T-cell (primary cell): Measurements from ENCODE around the gene PRKAG2. TPM values are rescaled to one million over a fixed set of nuclear protein-coding genes. Genes with fewer than 3 reads are reported as not detected.

Experiments
- ATAC-seq, 4 experiments: fragments of 200-7000 bp in 3 of 4; fragments of 150-1000 bp in 1 of 4; cut with Tn5 transposase; replicated peaks in 1 of 4; 1 replicate in 3 of 4; 2 replicates in 1 of 4; pipeline ENCODE4 v1.10.0; 2021; ENCODE audit warnings: moderate library complexity in 3 of 4, mild to moderate bottlenecking in 2 of 4, moderate number of reproducible peaks in 1 of 4
- CTCF ChIA-PET, 2 donors: fragments of 300-600 bp; sonication (Branson Sonifier 250); formaldehyde crosslinking; loops; one replicate each; lab custom pipeline; 2022; ENCODE audit warnings: antibody characterized with exemption in 2 of 2; lab: Charles Lee
- POLR2A ChIA-PET, 2 donors: fragments of 300-600 bp; sonication (Branson Sonifier 250); formaldehyde crosslinking; loops; one replicate each; lab custom pipeline; 2022; ENCODE audit warnings: antibody characterized with exemption in 2 of 2; lab: Charles Lee
- DNase-seq, 35 experiments: peaks; one replicate each; pipeline versions ENCODE4 v3.0.0 to v3.0.0-alpha.2; 2013 to 2023
- H3K27ac ChIP-seq: one replicate; pipeline ENCODE4 v1.5.1; 2013; ENCODE audit warnings: low read length
- H3K27me3 ChIP-seq, 2 experiments: replicated peaks in 1 of 2; 1 replicate in 1 of 2; 2 replicates in 1 of 2; pipeline versions ENCODE4 v1.6.1 to v1.7.0; 2013; ENCODE audit warnings: low read length in 1 of 2, mixed read lengths in 1 of 2; ENCODE audit not compliant: control insufficient read depth in 2 of 2, insufficient read depth in 2 of 2; ENCODE audit errors: extremely low read depth in 1 of 2
- H3K36me3 ChIP-seq, 2 donors: 1 replicate in 1 of 2; 2 replicates in 1 of 2; pipeline versions ENCODE4 v1.6.1 to v1.7.0; 2013; ENCODE audit warnings: low read length in 1 of 2; ENCODE audit not compliant: control insufficient read depth in 2 of 2, insufficient read depth in 1 of 2; ENCODE audit errors: extremely low read depth in 1 of 2
- H3K4me1 ChIP-seq, 2 experiments: 1 replicate in 1 of 2; 2 replicates in 1 of 2; pipeline versions ENCODE4 v1.6.1 to v1.7.0; 2013; ENCODE audit warnings: low read length in 2 of 2, mixed read lengths in 1 of 2; ENCODE audit not compliant: insufficient read depth in 2 of 2, control insufficient read depth in 1 of 2; ENCODE audit errors: extremely low read depth in 1 of 2
- H3K4me3 ChIP-seq, 2 donors: 1 replicate in 1 of 2; 2 replicates in 1 of 2; pipeline versions ENCODE4 v1.5.1 to v1.7.0; 2013; ENCODE audit warnings: mild to moderate bottlenecking in 2 of 2, low read length in 1 of 2, moderate library complexity in 1 of 2; ENCODE audit not compliant: control insufficient read depth in 1 of 2; ENCODE audit errors: extremely low read depth in 1 of 2
- H3K9me3 ChIP-seq: 2 replicates; pipeline ENCODE4 v1.7.0; 2013
- H3K27ac Mint-ChIP-seq, 2 donors: one replicate each; pipeline ENCODE4 v1.8.0; 2020 to 2021; ENCODE audit warnings: mild to moderate bottlenecking in 2 of 2, mixed read lengths in 2 of 2
- H3K27me3 Mint-ChIP-seq, 2 donors: one replicate each; pipeline ENCODE4 v1.8.0; 2021 to 2022; ENCODE audit warnings: mixed read lengths in 2 of 2
- H3K36me3 Mint-ChIP-seq: one replicate; pipeline ENCODE4 v1.8.0; 2021; ENCODE audit warnings: mixed read lengths
- H3K4me1 Mint-ChIP-seq, 3 donors: one replicate each; pipeline ENCODE4 v1.8.0; 2020 to 2022; ENCODE audit warnings: mixed read lengths in 3 of 3, mild to moderate bottlenecking in 1 of 3
- H3K4me3 Mint-ChIP-seq, 3 donors: one replicate each; pipeline ENCODE4 v1.8.0; 2020 to 2022; ENCODE audit warnings: mild to moderate bottlenecking in 3 of 3, mixed read lengths in 3 of 3, moderate library complexity in 3 of 3
- H3K9me3 Mint-ChIP-seq, 3 donors: one replicate each; pipeline ENCODE4 v1.8.0; 2020 to 2022; ENCODE audit warnings: mixed read lengths in 3 of 3
- WGBS: methylation state at CpG from one replicate; pipeline ENCODE4 v1.1.5; 2013; ENCODE audit warnings: missing lambda C conversion rate; ENCODE audit not compliant: insufficient coverage; 5-methylcytosine and 5-hydroxymethylcytosine counted together
- total RNA-seq, 35 experiments: library from RNA in 6 of 35; stranded (reverse) in 6 of 35; fragments of 120-200 nt in 1 of 35; gene quantifications; one replicate each; pipeline versions ENCODE4 v1.2.1 to v1.2.4 and lab custom pipeline; 2013 to 2026

The PRKAG2 gene
- total RNA-seq, 5 donors from 2014 or later (not counting 1 experiment from before 2014, with no cell fraction given): 43.0 to 59.9 (median 49.3) TPM

GRCh38 chr7:151695951-151696541, 180.9 kb downstream of the PRKAG2 start:
- H3K4me1 Mint-ChIP-seq: peaks cover 6 to 21% (median 14%) of the 10 kb centered on the region in 3 donors
- no peaks in the 10 kb centered on the region for H3K27me3 Mint-ChIP-seq
- H3K36me3 ChIP-seq: peaks cover 0 to 2% of the 10 kb centered on the region in 2 donors
- no peak overlapping the region for H3K4me3 ChIP-seq
- peaks cover 0 to 15% of the 10 kb centered on the region in 2 experiments for H3K4me1 ChIP-seq
- WGBS: 93% methylated on average over 23 of the region's 24 CpGs
- H3K4me3 Mint-ChIP-seq: no peak overlapping the region
- DNase-seq (no peak), ATAC-seq (no peak)
- peaks cover under 1% of the 10 kb centered on the region for H3K36me3 Mint-ChIP-seq
- no peaks in the 10 kb centered on the region for H3K9me3 Mint-ChIP-seq
- ChIA-PET POLR2A (no interaction called here), CTCF (no interaction called here)
- H3K9me3 ChIP-seq: no peaks in the 10 kb centered on the region
- H3K27ac Mint-ChIP-seq: peak overlapping the region in 1 of 2 donors; percentile 48
- H3K27ac ChIP-seq: no peak overlapping the region
- H3K27me3 ChIP-seq: no peaks in the 10 kb centered on the region

GRCh38 chr7:151694828-151695580, 181.9 kb downstream of the PRKAG2 start:
- H3K4me1 Mint-ChIP-seq: peaks cover 6 to 21% (median 13%) of the 10 kb centered on the region in 3 donors
- CTCF ChIA-PET: no interaction called here
- H3K27ac Mint-ChIP-seq: no peak overlapping the region
- H3K36me3 Mint-ChIP-seq: peaks cover 4% of the 10 kb centered on the region
- POLR2A ChIA-PET: no interaction called here
- Histone ChIP-seq H3K27ac (no peak overlapping the region), H3K27me3 (no peaks in the 10 kb centered on the region), H3K36me3 (peaks cover 0 to 2% of the 10 kb centered on the region in 2 donors), H3K4me3 (no peak overlapping the region), H3K4me1 (peaks cover 0 to 15% of the 10 kb centered on the region in 2 experiments), H3K9me3 (no peaks in the 10 kb centered on the region)
- peak in 1 of 4 experiments; percentile 19 for ATAC-seq
- H3K9me3 Mint-ChIP-seq: no peaks in the 10 kb centered on the region
- DNase-seq: no peak
- no peak overlapping the region for H3K4me3 Mint-ChIP-seq
- WGBS: 80% methylated on average over 14 of the region's 15 CpGs
- no peaks in the 10 kb centered on the region for H3K27me3 Mint-ChIP-seq

- Mint-ChIP-seq H3K27ac (no peak overlapping the region), H3K4me3 (no peak overlapping the region), H3K9me3 (no peaks in the 10 kb centered on the region), H3K27me3 (no peaks in the 10 kb centered on the region), H3K36me3 (peaks cover 8% of the 10 kb centered on the region), H3K4me1 (peaks cover 6 to 21% (median 7%) of the 10 kb centered on the region in 3 donors)
- ChIA-PET CTCF (no interaction called here), POLR2A (no interaction called here)
- Histone ChIP-seq H3K4me3 (no peak overlapping the region), H3K9me3 (no peaks in the 10 kb centered on the region), H3K4me1 (peaks cover 0 to 15% of the 10 kb centered on the region in 2 experiments), H3K27ac (no peak overlapping the region), H3K27me3 (no peaks in the 10 kb centered on the region), H3K36me3 (peaks cover 0 to 2% of the 10 kb centered on the region in 2 donors)
- WGBS: 96% methylated on average over 4 of the region's 5 CpGs
- DNase-seq: no peak
- no peak for ATAC-seq
Measured at GRCh38 chr7:151694441-151694827, 182.5 kb downstream of the PRKAG2 start.

- CTCF ChIA-PET: interaction anchor here in 1 of 2 donors (0.6 kb wide), 1 partner anchor 406 kb away, joined by 3 read pairs; no protein-coding TSS in a partner anchor
- peaks cover 3 to 21% (median 6%) of the 10 kb centered on the region in 3 donors for H3K4me1 Mint-ChIP-seq
- H3K4me3 Mint-ChIP-seq: no peak overlapping the region
- no peaks in the 10 kb centered on the region for H3K27me3 Mint-ChIP-seq
- Histone ChIP-seq H3K9me3 (no peaks in the 10 kb centered on the region), H3K27ac (no peak overlapping the region), H3K4me1 (peaks cover 0 to 15% of the 10 kb centered on the region in 2 experiments), H3K4me3 (no peak overlapping the region), H3K36me3 (peaks cover 0 to 3% of the 10 kb centered on the region in 2 donors), H3K27me3 (no peaks in the 10 kb centered on the region)
- DNase-seq: no peak
- H3K27ac Mint-ChIP-seq: no peak overlapping the region
- 87% methylated on average over 7 of the region's 11 CpGs for WGBS
- POLR2A ChIA-PET: no interaction called here
- H3K9me3 Mint-ChIP-seq: no peaks in the 10 kb centered on the region
- peaks cover 8% of the 10 kb centered on the region for H3K36me3 Mint-ChIP-seq
- ATAC-seq: no peak
Measured at GRCh38 chr7:151693140-151693539, 183.8 kb downstream of the PRKAG2 start.

- Mint-ChIP-seq H3K9me3 (no peaks in the 10 kb centered on the region), H3K4me3 (no peak overlapping the region), H3K27ac (no peak overlapping the region), H3K27me3 (no peaks in the 10 kb centered on the region), H3K4me1 (peaks cover 3 to 21% (median 6%) of the 10 kb centered on the region in 3 donors), H3K36me3 (peaks cover 8% of the 10 kb centered on the region)
- Histone ChIP-seq H3K27me3 (no peaks in the 10 kb centered on the region), H3K4me1 (peaks cover 0 to 15% of the 10 kb centered on the region in 2 experiments), H3K27ac (no peak overlapping the region), H3K9me3 (no peaks in the 10 kb centered on the region), H3K36me3 (peaks cover 0 to 3% of the 10 kb centered on the region in 2 donors), H3K4me3 (no peak overlapping the region)
- no CpG with 5 or more reads among the region's 9 CpGs for WGBS
- CTCF ChIA-PET: interaction anchor here in 1 of 2 donors (0.6 kb wide), 1 partner anchor 405 kb away, joined by 3 read pairs; no protein-coding TSS in a partner anchor
- DNase-seq (no peak), ATAC-seq (no peak)
- POLR2A ChIA-PET: no interaction called here
Measured at GRCh38 chr7:151692721-151693120, 184.2 kb downstream of the PRKAG2 start.

GRCh38 chr7:151691449-151691848, 185.5 kb downstream of the PRKAG2 start:
- Histone ChIP-seq H3K9me3 (no peaks in the 10 kb centered on the region), H3K27me3 (no peaks in the 10 kb centered on the region), H3K4me3 (no peak overlapping the region), H3K4me1 (peaks cover 0 to 15% of the 10 kb centered on the region in 2 experiments), H3K27ac (no peak overlapping the region), H3K36me3 (peaks cover 0 to 3% of the 10 kb centered on the region in 2 donors)
- no peak overlapping the region for H3K27ac Mint-ChIP-seq
- no CpG with 5 or more reads among the region's 2 CpGs for WGBS
- no peaks in the 10 kb centered on the region for H3K9me3 Mint-ChIP-seq
- no peaks in the 10 kb centered on the region for H3K27me3 Mint-ChIP-seq
- CTCF ChIA-PET: no interaction called here
- peaks cover 3 to 20% (median 6%) of the 10 kb centered on the region in 3 donors for H3K4me1 Mint-ChIP-seq
- no peak for DNase-seq
- no peak overlapping the region for H3K4me3 Mint-ChIP-seq
- POLR2A ChIA-PET: no interaction called here
- H3K36me3 Mint-ChIP-seq: peaks cover 8% of the 10 kb centered on the region
- no peak for ATAC-seq
